H1 (cell line): Measurements from ENCODE around the gene CUL2. TPM values are rescaled to one million over a fixed set of nuclear protein-coding genes. Genes with fewer than 3 reads are reported as not detected.

Source experiments
- CTCF ChIA-PET: fragments of 300-600 bp; sonication (Branson Sonifier 250); formaldehyde crosslinking; loops from one replicate; lab custom pipeline; 2021; ENCODE audit not compliant: partially characterized antibody; lab: Charles Lee
- POLR2A ChIA-PET: fragments of 300-600 bp; sonication (Branson Sonifier 250); formaldehyde crosslinking; loops from one replicate; lab custom pipeline; 2021; ENCODE audit warnings: inconsistent platforms; ENCODE audit not compliant: partially characterized antibody; lab: Charles Lee
- DNase-seq, 2 experiments: peaks; one replicate each; pipeline versions ENCODE4 v3.0.0 to v3.0.0-alpha.2; 2010 to 2022; ENCODE audit warnings: low spot score in 2 of 2, low read depth in 1 of 2, mixed read lengths in 1 of 2
- FAIRE-seq: peaks from 2 replicates; lab custom pipeline; 2011; peaks lifted over from hg19 to GRCh38; lab: Jason Lieb, UNC
- H2AFZ ChIP-seq: 2 replicates; pipeline ENCODE4 v1.8.1; 2012; ENCODE audit warnings: low read length, inconsistent platforms
- H2AK5ac ChIP-seq: 2 replicates; pipeline ENCODE4 v1.6.1; 2013; ENCODE audit warnings: low read depth, low read length
- H2BK120ac ChIP-seq: replicated peaks from 2 replicates; pipeline ENCODE3; 2013; ENCODE audit warnings: low read depth, low read length, inconsistent platforms
- H2BK12ac ChIP-seq: 2 replicates; pipeline ENCODE4 v1.6.1; 2013; ENCODE audit warnings: low read depth, low read length
- H2BK15ac ChIP-seq: 2 replicates; pipeline ENCODE4 v1.6.1; 2013; ENCODE audit warnings: low read length
- H2BK20ac ChIP-seq: 2 replicates; pipeline ENCODE4 v1.6.1; 2013; ENCODE audit warnings: low read length
- H2BK5ac ChIP-seq: 2 replicates; pipeline ENCODE4 v1.6.1; 2013; ENCODE audit warnings: low read depth, low read length
- H3K14ac ChIP-seq: 2 replicates; pipeline ENCODE4 v1.6.1; 2013; ENCODE audit warnings: inconsistent platforms; ENCODE audit not compliant: insufficient read length
- H3K18ac ChIP-seq: 2 replicates; pipeline ENCODE4 v1.6.1; 2013; ENCODE audit warnings: low read length; ENCODE audit errors: extremely low read depth
- H3K23ac ChIP-seq: 2 replicates; pipeline ENCODE4 v1.6.1; 2013; ENCODE audit warnings: inconsistent platforms; ENCODE audit not compliant: insufficient read length
- H3K23me2 ChIP-seq: 2 replicates; pipeline ENCODE4 v1.6.1; 2013; ENCODE audit warnings: low read depth, low read length
- H3K27ac ChIP-seq: 2 replicates; pipeline ENCODE4 v1.6.1; 2011; ENCODE audit warnings: low read depth, low read length, inconsistent platforms
- H3K27me3 ChIP-seq, 4 experiments: replicated peaks in 1 of 4; 1 replicate in 1 of 4; 2 replicates in 3 of 4; pipeline versions ENCODE4 v1.6.1 to v1.8.1; 2011 to 2013; ENCODE audit warnings: low read length in 3 of 4, mild to moderate bottlenecking in 3 of 4, inconsistent platforms in 2 of 4, mixed read lengths in 2 of 4, moderate library complexity in 1 of 4; ENCODE audit not compliant: control insufficient read depth in 3 of 4, insufficient read depth in 3 of 4; ENCODE audit errors: extremely low read depth in 1 of 4
- H3K36me3 ChIP-seq, 4 experiments: 2 replicates each; pipeline versions ENCODE4 v1.6.1 to v1.8.1; 2011 to 2013; ENCODE audit warnings: mild to moderate bottlenecking in 4 of 4, low read length in 3 of 4, moderate library complexity in 2 of 4, control low read depth in 1 of 4, inconsistent platforms in 1 of 4; ENCODE audit not compliant: insufficient read depth in 4 of 4, control insufficient read depth in 2 of 4
- H3K4ac ChIP-seq: replicated peaks from 2 replicates; pipeline ENCODE3; 2013; ENCODE audit warnings: low read length, low read depth, mixed read lengths, inconsistent platforms; ENCODE audit not compliant: insufficient read length
- H3K4me1 ChIP-seq, 4 experiments: replicated peaks in 1 of 4; 1 replicate in 1 of 4; 2 replicates in 3 of 4; pipeline versions ENCODE4 v1.6.1 to v1.8.1; 2011 to 2013; ENCODE audit warnings: low read length in 3 of 4, inconsistent platforms in 2 of 4, mixed read lengths in 1 of 4; ENCODE audit not compliant: insufficient read depth in 4 of 4, control insufficient read depth in 3 of 4
- H3K4me2 ChIP-seq, 2 experiments: 2 replicates each; pipeline versions ENCODE4 v1.6.1 to v1.8.1; 2011 to 2013; ENCODE audit warnings: low read depth in 2 of 2, low read length in 2 of 2, control low read depth in 1 of 2, inconsistent platforms in 1 of 2, mild to moderate bottlenecking in 1 of 2; ENCODE audit not compliant: insufficient read depth in 1 of 2
- H3K4me3 ChIP-seq, 4 experiments: fragments of 200-600, 300-600 bp in 1 of 4; sonication (generic), shearing (Covaris generic), sonication (Bioruptor Twin) in 1 of 4; 2 replicates each; pipeline versions ENCODE4 v1.5.1 to v1.8.1; 2011 to 2016; ENCODE audit warnings: low read length in 4 of 4, low read depth in 3 of 4, control low read depth in 2 of 4, inconsistent platforms in 2 of 4, mild to moderate bottlenecking in 2 of 4, mixed read lengths in 1 of 4, moderate library complexity in 1 of 4; ENCODE audit not compliant: insufficient read depth in 2 of 4; ENCODE audit errors: extremely low read depth in 1 of 4
- H3K56ac ChIP-seq: replicated peaks from 2 replicates; pipeline ENCODE3; 2013; ENCODE audit warnings: low read depth, mild to moderate bottlenecking, mixed read lengths, low read length, inconsistent platforms; ENCODE audit not compliant: insufficient read length
- H3K79me1 ChIP-seq: 2 replicates; pipeline ENCODE4 v1.6.1; 2013; ENCODE audit warnings: low read depth, low read length, control low read depth
- H3K79me2 ChIP-seq, 2 experiments: 2 replicates each; pipeline versions ENCODE4 v1.6.1 to v1.8.1; 2012 to 2013; ENCODE audit warnings: low read length in 2 of 2, mild to moderate bottlenecking in 2 of 2, inconsistent platforms in 1 of 2; ENCODE audit not compliant: insufficient read depth in 2 of 2, control insufficient read depth in 1 of 2
- H3K9ac ChIP-seq, 4 experiments: replicated peaks in 1 of 4; 1 replicate in 1 of 4; 2 replicates in 3 of 4; pipeline versions ENCODE4 v1.6.1 to v1.8.1; 2011 to 2013; ENCODE audit warnings: low read depth in 3 of 4, low read length in 3 of 4, control low read depth in 2 of 4, mild to moderate bottlenecking in 2 of 4, moderate library complexity in 2 of 4, inconsistent platforms in 1 of 4; ENCODE audit errors: extremely low read depth in 1 of 4
- H3K9me3 ChIP-seq, 2 experiments: 2 replicates each; pipeline versions ENCODE4 v1.6.1 to v1.8.1; 2012 to 2013; ENCODE audit warnings: mild to moderate bottlenecking in 2 of 2, moderate library complexity in 2 of 2, control low read depth in 1 of 2, inconsistent platforms in 1 of 2, low read depth in 1 of 2, low read length in 1 of 2, mixed read lengths in 1 of 2; ENCODE audit not compliant: insufficient read depth in 2 of 2
- H4K20me1 ChIP-seq, 2 experiments: replicated peaks in 1 of 2; 2 replicates each; pipeline versions ENCODE3 to v1.8.1; 2011 to 2013; ENCODE audit warnings: inconsistent platforms in 2 of 2, low read length in 2 of 2, mild to moderate bottlenecking in 1 of 2; ENCODE audit not compliant: insufficient read depth in 2 of 2, control insufficient read depth in 1 of 2
- H4K5ac ChIP-seq: 2 replicates; pipeline ENCODE4 v1.6.1; 2013; ENCODE audit warnings: low read length, low read depth, mixed read lengths, inconsistent platforms; ENCODE audit not compliant: insufficient read length
- H4K8ac ChIP-seq: 2 replicates; pipeline ENCODE4 v1.8.0; 2013; ENCODE audit warnings: mild to moderate bottlenecking, moderate library complexity, low read length, inconsistent platforms; ENCODE audit not compliant: insufficient read depth; ENCODE audit errors: extremely low read depth
- H4K91ac ChIP-seq: replicated peaks from 2 replicates; pipeline ENCODE3; 2013; ENCODE audit warnings: low read length, mixed read lengths, inconsistent platforms; ENCODE audit not compliant: insufficient read length
- ATF2 ChIP-seq: IDR thresholded peaks from 2 replicates; pipeline ENCODE4 v1.6.1; 2012; ENCODE audit warnings: low read length, inconsistent platforms
- FOSL1 ChIP-seq: IDR thresholded peaks from 2 replicates; pipeline ENCODE4 v1.6.1; 2011; ENCODE audit warnings: mild to moderate bottlenecking, low read depth, low read length, moderate library complexity; ENCODE audit not compliant: insufficient read depth
- RFX5 ChIP-seq: IDR thresholded peaks from 2 replicates; pipeline ENCODE4 v1.6.1; 2011; ENCODE audit warnings: low read depth, low read length, improper control_type of control experiment, borderline replicate concordance
- WGBS, 2 experiments: shearing (Covaris generic) in 1 of 2; methylation state at CpG; one replicate each; pipeline versions ENCODE4 v1.1.6 to v1.1.7; 2013 to 2015; ENCODE audit warnings: low lambda C conversion rate in 2 of 2, mixed read lengths in 2 of 2, inconsistent platforms in 1 of 2, low coverage in 1 of 2, missing lambda C conversion rate in 1 of 2; ENCODE audit not compliant: insufficient replicate concordance in 2 of 2, insufficient coverage in 1 of 2, insufficient read length in 1 of 2; ENCODE audit errors: extremely low coverage in 1 of 2, missing lambda C conversion rate in 1 of 2; 5-methylcytosine and 5-hydroxymethylcytosine counted together
- polyA plus RNA-seq, 7 experiments: library from polyadenylated mRNA; depleted of rRNA in 3 of 7; stranded (reverse) in 5 of 7; unstranded in 2 of 7; fragments of >200 nt in 5 of 7; fragments of 200-250 nt in 2 of 7; gene quantifications; 1 replicate in 5 of 7; 2 replicates in 1 of 7; 4 replicates in 1 of 7; pipeline versions ENCODE4 v1.2.1 to v1.2.3, GENCODE V29; 2011 to 2013; ENCODE audit warnings: missing spikeins in 2 of 7, mixed read lengths in 2 of 7
- total RNA-seq: library from RNA; stranded (reverse); fragmentation: NEBNext Ultra II Directional; extraction: Animal tissue kit (Norgen Biotek cat#: 25700); gene quantifications from 2 replicates; pipeline ENCODE4 v1.2.1, GENCODE V29; 2021

CUL2 gene
- total and polyA plus RNA-seq, 2 of the 8 experiments (the other 6 are each of a cell fraction or from before 2014, with no cell fraction given), result 10.2 to 43.1 TPM

GRCh38 chr10:34999532-34999931, 90.6 kb downstream of the CUL2 start:
- H3K4me2 ChIP-seq, result no peak overlapping the region
- 93% methylated on average over 5 of the region's 5 CpGs; no CpG with 5 or more reads in 1 of the 2 experiments for WGBS, 2 experiments
- H3K23ac ChIP-seq, result no peak overlapping the region
- POLR2A ChIA-PET, result no interaction called here
- no peaks in the 10 kb centered on the region for H3K9me3 ChIP-seq
- H3K27ac ChIP-seq, result no peak overlapping the region
- H3K23me2 ChIP-seq, result no peaks in the 10 kb centered on the region
- no peak overlapping the region for H2BK5ac ChIP-seq
- H3K4ac ChIP-seq, result no peak overlapping the region
- no peak overlapping the region for H2AFZ ChIP-seq
- H3K18ac ChIP-seq, result no peak overlapping the region
- no peak overlapping the region for H3K56ac ChIP-seq
- H4K5ac ChIP-seq, result no peak overlapping the region
- H3K79me1 ChIP-seq, result no peaks in the 10 kb centered on the region
- DNase-seq (no peak), FAIRE-seq (no peak)
- no peak overlapping the region for H2AK5ac ChIP-seq
- no peaks in the 10 kb centered on the region for H4K20me1 ChIP-seq
- no peak overlapping the region for H2BK15ac ChIP-seq
- CTCF ChIA-PET, result interaction anchor here (0.9 kb wide), 1 partner anchor 28 kb away, joined by 3 read pairs; no protein-coding TSS in a partner anchor
- H3K14ac ChIP-seq, result no peak overlapping the region
- no peak overlapping the region for H4K91ac ChIP-seq
- H3K4me3 ChIP-seq, result no peak overlapping the region
- H3K79me2 ChIP-seq, result no peaks in the 10 kb centered on the region
- H4K8ac ChIP-seq, result no peak overlapping the region
- peaks cover 4 to 10% (median 8%) of the 10 kb centered on the region in 4 experiments; a peak in 5 of 7 replicates for H3K4me1 ChIP-seq
- TF ChIP-seq ATF2 (no peak), FOSL1 (no peak), RFX5 (no peak)
- H2BK20ac ChIP-seq, result no peak overlapping the region
- no peaks in the 10 kb centered on the region for H3K36me3 ChIP-seq
- H2BK12ac ChIP-seq, result no peak overlapping the region
- H2BK120ac ChIP-seq, result no peak overlapping the region
- H3K27me3 ChIP-seq, result no peaks in the 10 kb centered on the region; a peak in 1 of 7 replicates
- H3K9ac ChIP-seq, result no peak overlapping the region
